HG03097 (cell line): ENCODE data around the gene GPX2.

ENCODE experiments used
- ATAC-seq: cut with Tn5 transposase; IDR thresholded peaks from one replicate; pipeline ENCODE4 v1.9.1; 2021; ENCODE audit not compliant: unreplicated experiment, low FRiP score

Gene GPX2

GRCh38 chr14:64940336-64940910 is 2.1 kb downstream of the GPX2 start:
- no peak for ATAC-seq

DNA sequence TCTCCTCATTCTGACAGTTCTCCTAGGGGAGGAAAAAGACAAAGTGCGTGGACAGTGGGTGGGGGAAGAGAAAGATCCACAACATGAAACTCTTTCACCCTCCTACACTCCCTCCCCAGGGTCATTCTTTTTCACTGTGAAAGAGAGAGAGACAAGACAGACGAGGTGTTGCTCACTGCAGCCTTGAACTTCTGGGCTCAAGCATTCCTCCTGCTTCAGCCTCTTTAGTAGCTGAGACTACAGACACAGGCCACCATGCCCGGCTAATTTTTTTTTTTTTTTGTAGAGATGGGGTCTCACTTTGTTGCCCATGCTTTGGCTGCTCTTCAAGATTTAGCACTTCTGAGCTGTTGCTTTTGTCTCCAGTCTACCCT is 2.7 kb downstream of the GPX2 start:
- ATAC-seq: no peak

GRCh38 chr14:64938972-64939816 is 3.4 kb downstream of the GPX2 start:
- ATAC-seq: no peak

- ATAC-seq: no peak
Observed at GRCh38 chr14:64937821-64938193, 4.7 kb downstream of the GPX2 start.

- ATAC-seq: no peak
Observed at GRCh38 chr14:64937171-64937820, 5.2 kb downstream of the GPX2 start.

- ATAC-seq: no peak
Observed at GRCh38 chr14:64935508-64935907, 7.0 kb downstream of the GPX2 start.

DNA sequence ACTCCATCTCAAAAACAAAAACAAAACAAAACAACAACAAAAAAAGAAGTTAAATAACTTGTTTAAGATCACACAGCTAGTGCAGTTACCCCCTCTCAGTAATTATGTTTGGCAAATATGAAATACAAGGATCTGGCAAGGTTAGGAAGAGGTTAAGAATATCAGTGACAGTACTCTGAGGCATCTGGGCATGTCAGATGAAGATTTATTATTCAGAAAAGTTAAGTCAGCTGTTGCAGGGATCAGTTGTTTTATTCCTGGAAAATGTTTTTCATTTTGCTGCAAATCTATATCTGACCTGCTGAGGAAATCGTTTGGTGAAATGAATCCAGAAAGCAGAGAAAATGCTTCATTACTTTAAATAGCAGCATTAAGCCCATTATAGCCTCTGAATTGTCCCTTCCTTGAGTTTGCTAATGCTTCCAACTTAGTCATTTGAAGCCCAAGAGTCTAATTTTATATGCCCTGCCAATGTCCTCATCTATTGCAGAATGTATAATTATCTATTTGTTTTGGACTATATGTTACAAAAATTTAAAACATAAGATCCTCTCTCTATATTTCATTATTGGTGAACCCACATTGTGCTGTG is 8.1 kb downstream of the GPX2 start:
- no peak for ATAC-seq

DNA sequence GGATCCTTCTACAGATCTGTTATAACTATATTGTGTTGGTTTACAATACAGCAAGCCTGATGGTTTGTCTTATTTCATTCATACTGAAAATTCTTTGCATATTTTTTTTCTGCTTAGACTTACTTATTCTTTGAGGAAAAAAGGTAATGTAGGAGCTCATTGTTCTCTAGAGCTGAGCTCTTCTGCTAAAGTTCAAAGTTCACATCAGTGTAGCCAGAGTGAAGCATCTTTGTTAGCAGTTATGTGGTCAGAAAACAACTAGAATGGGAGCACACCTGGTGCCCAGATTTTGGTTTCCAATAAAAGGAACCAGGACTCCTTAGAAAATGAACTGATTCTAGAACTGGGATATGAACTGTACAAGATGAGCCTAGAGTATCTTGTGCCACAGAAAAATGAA is 10.3 kb downstream of the GPX2 start:
- no peak for ATAC-seq

- no peak for ATAC-seq
Observed at GRCh38 chr14:64931123-64931522, 11.4 kb downstream of the GPX2 start.

DNA sequence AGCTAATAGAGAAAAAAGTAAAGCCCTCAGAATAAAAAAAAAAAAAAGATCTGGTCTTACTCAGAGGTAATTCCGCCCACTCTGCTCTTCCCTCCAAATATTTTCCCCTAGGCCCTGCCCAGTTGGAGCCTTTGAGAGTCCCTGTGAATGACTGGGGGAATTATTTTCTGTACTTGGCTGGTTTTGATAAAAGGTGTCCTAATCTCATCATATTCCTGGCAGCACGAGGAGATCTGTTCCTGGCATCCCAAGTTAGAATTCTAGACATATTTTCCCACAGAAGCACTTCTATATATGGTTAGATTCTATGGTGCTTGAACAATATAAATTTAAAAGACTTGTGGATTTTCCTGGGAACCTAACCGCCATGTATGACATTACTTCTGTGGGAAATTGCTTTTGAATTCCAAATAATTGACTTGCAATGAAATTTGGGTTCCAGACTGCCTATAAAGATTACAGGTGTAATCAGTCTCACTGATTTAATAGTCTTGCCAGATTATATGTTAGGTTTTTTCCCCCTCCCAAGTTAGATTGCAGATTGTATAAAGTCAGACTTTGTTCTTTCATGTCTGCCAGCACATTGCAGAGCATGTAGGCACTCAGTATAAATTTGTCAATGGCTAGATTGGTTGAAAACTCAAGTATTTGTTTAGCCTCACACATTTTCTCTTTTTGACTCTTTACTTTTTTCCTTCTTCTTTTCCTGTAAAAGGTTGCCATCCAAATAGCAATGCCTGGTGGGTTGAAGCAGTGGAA is 12.3 kb downstream of the GPX2 start:
- ATAC-seq: no peak

DNA sequence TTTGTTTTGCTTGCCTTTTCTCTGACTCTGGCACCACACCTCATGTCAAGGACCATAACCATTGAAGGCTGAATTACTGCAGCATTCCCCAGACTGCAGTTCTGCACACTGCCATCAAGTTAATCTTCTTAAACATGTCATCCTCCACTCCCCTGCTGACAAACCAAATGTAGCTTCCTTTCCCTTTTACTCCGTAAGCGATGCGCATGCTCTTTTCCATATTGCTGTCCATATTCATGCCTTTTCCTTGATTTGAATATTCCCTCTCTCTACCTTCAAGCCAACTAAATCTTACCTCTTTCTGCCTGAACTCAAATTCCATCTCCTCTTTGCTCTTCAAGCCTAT is 13.6 kb downstream of the GPX2 start:
- no peak for ATAC-seq

- peak; percentile 61 for ATAC-seq
Observed at GRCh38 chr14:64928239-64929013, 14.1 kb downstream of the GPX2 start.

DNA sequence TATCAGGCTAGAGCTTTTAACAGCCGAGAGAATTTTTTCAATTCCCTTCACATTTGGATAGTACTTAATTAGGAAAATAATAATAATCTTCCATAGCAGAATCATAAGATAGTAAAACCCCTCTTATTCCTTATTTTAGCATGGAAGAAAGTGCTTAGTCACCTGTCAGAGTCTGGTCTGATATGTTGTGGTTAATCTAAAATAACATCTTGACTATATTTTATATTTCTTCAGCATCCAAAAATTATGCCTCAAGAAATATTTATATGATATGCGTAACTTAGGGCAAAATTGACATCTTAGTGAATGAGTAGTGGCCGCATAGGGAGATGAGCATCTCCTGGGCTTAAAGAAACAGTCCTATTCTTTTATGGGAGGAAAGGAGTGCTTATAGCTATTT is 15.5 kb downstream of the GPX2 start:
- ATAC-seq: no peak

DNA sequence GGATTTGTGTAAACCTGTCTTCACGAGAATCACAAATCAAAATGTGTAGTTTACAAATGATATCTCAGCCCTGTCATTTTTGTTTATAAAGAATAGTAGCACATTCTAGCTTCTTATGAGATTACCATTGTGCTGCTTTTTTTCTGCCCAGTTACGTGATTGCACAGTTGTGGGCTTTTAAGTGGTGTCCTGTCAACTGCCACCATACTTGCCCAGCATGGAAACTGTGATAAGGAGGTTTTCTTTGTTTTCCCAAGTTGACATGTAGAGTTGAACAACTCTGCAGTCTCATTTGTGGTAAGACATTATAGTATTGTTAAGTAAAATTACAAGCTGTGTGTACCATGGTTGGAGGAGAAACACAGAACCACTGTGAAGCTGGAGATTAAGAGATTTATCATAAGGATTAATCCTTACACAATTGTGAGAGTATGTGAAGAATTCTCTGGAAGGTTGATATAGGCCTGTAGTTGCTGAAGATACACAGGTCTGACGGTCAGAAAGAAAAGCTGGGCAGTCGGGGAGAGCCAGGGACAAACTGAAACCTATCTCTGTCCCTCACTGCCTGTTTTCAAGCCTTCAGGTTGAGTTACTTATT is 16.0 kb downstream of the GPX2 start:
- no peak for ATAC-seq

DNA sequence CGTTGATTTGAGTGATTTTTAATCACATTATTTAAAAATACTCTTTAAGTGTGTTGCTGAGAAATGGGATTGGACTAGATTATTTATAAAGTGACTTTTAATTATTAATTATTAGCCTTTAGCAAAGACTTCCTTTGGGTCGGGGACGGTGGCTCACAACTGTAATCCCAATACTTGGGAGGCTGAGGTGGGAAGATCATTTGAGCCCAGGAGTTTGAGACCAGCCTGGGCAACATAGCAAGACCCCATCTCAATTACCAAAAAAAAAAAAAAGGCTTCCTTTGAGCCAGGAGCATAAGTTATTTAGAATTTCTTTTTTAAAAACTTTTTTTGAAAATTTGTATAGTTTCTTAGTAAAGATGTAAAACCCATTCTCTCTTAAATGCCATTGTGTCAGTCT is 19.5 kb downstream of the GPX2 start:
- no peak for ATAC-seq

DNA sequence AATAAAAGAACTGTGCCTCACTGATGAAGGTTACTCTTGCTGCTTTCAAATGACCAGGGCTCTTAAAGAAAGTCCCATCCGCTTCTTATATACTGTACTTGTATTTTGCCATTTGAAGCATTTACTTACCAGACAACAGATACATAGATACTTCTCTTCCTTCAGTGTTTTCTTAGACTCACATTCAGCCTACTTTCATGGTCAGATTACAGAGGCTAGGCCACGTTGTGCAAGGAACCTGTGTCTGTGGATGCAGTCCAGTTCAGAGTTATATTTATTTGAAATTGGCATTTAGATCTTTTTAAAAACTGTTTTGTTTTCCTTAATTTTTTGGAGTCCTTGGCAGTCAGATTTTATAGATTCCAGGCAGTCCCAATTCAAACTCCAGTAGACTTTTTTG is 22.1 kb downstream of the GPX2 start:
- ATAC-seq: no peak

GRCh38 chr14:64919618-64920017 is 22.9 kb downstream of the GPX2 start:
- no peak for ATAC-seq

DNA sequence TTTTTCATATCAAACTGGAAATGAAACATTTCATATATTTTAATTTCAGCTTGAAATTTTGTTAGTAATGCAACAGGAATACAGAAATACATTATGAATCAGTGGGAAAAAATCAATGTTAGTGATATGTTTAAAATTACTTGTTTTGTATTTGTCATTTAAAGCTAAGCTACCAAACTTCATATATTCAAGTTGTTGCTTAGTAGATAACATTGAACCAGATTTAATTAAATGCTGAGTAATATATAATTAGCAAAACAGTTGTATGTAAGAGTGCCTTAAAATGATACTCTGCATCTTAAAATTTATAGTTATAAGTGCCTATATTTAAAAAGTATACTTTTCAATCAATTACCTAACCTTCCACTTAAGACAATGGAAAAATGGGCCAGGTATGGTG is 23.3 kb downstream of the GPX2 start:
- ATAC-seq: no peak

GRCh38 chr14:64918216-64918615 is 24.3 kb downstream of the GPX2 start:
- ATAC-seq: no peak

DNA sequence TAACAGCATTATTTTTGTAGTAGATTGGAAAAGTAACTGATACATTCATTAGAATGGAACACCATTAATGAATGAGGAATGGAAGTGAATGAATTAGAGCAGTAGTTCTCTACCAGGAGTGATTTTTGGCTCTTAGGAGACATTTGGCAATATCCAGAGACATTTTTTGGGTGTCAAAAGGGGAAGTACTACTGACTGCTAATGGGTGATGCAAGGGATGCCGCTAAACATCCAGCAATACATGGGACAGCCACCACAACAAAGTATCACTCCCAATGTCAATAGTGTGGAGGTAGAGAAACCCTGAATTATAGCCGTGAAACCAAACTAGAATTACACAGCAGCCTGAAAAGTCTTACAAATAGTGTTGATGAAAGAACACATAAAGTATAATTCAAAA is 26.7 kb downstream of the GPX2 start:
- ATAC-seq: no peak
